Stomach (tissue), 9 donors: ENCODE data around the gene SLC6A11. TPM values are rescaled to one million over a fixed set of nuclear protein-coding genes. Genes with fewer than 3 reads are reported as not detected.

Source experiments
- DNase-seq, 2 donors: peaks; one replicate each; pipeline versions ENCODE4 v3.0.0 to v3.0.0-alpha.2; 2013 to 2019
- H3K27ac ChIP-seq, 5 donors: fragments of 200-600 bp in 4 of 5; sonication (generic) in 4 of 5; one replicate each; pipeline ENCODE4 v1.5.1; 2013 to 2019; ENCODE audit warnings: mild to moderate bottlenecking in 1 of 5, moderate library complexity in 1 of 5
- H3K27me3 ChIP-seq, 3 donors: fragments of 200-600 bp; sonication (generic); one replicate each; pipeline ENCODE4 v1.5.1; 2017 to 2019; ENCODE audit warnings: mixed run types in 1 of 3
- H3K36me3 ChIP-seq, 4 donors: fragments of 200-600 bp; sonication (generic); 1 replicate in 3 of 4; 2 replicates in 1 of 4; pipeline ENCODE4 v1.5.1; 2016 to 2019
- H3K4me1 ChIP-seq, 4 donors: fragments of 200-600 bp; sonication (generic); one replicate each; pipeline ENCODE4 v1.5.1; 2016 to 2019
- H3K4me3 ChIP-seq, 4 donors: fragments of 200-600 bp; sonication (generic) in 3 of 4; one replicate each; pipeline ENCODE4 v1.5.1; 2016 to 2019; ENCODE audit warnings: mild to moderate bottlenecking in 1 of 4
- H3K9me3 ChIP-seq, 4 donors: fragments of 200-600 bp; sonication (generic); one replicate each; pipeline ENCODE4 v1.5.1; 2016 to 2019
- CTCF ChIP-seq, 7 experiments: fragments of 450-650 bp in 4 of 7; fragments of 200-600 bp in 3 of 7; sonication (generic) in 3 of 7; IDR thresholded peaks; one replicate each; pipeline ENCODE4 v1.5.1; 2016 to 2019; ENCODE audit warnings: antibody characterized with exemption in 7 of 7, control low read depth in 2 of 7, mild to moderate bottlenecking in 1 of 7
- EP300 ChIP-seq: sonication (generic); formaldehyde crosslinking; IDR thresholded peaks from one replicate; pipeline ENCODE4 v1.6.1; 2017; ENCODE audit warnings: antibody characterized with exemption
- POLR2A ChIP-seq, 4 donors: fragments of 450-650 bp; IDR thresholded peaks; one replicate each; pipeline ENCODE4 v1.6.1; 2016; ENCODE audit warnings: antibody characterized with exemption in 4 of 4, control low read depth in 2 of 4, mild to moderate bottlenecking in 1 of 4, moderate library complexity in 1 of 4
- POLR2AphosphoS5 ChIP-seq, 3 donors: sonication (generic); formaldehyde crosslinking; IDR thresholded peaks; one replicate each; pipeline ENCODE4 v1.6.1; 2016; ENCODE audit warnings: antibody characterized with exemption in 3 of 3
- WGBS, 5 donors: extraction: QIAGEN DNeasy Blood & Tissue Kit in 3 of 5; methylation state at CpG; one replicate each; pipeline versions ENCODE4 v1.1.5 to v1.1.7; 2013 to 2018; 5-methylcytosine and 5-hydroxymethylcytosine counted together
- intact Hi-C: fragments of 100-400 bp; cut with DNase I; formaldehyde crosslinking; loops from one replicate; pipeline ENCODE4 v1.15.1; 2023; ENCODE audit warnings: low total_unique reads
- polyA plus RNA-seq, 3 donors: library from polyadenylated mRNA; stranded (reverse); fragments of 200-250 nt; gene quantifications; one replicate each; pipeline ENCODE4 v1.2.3, GENCODE V29; 2013
- total RNA-seq, 5 donors: library from RNA; depleted of rRNA; stranded (reverse); fragments of >200 nt; gene quantifications; one replicate each; pipeline versions ENCODE4 v1.1.0 to v1.2.3, GENCODE V29; 2014 to 2016
- donor health status: healthy with polysubstance abuse.
- donor health status: Bipolar disorder and iron deficiency.
- donor health status: healthy.

The SLC6A11 gene
- total and polyA plus RNA-seq, 8 donors = 0.18 to 2.0 TPM; not detected in 6

GRCh38 chr3:10981031-10981430, 165.0 kb downstream of the SLC6A11 start:
- H3K36me3 ChIP-seq = no peaks in the 10 kb centered on the region
- H3K9me3 ChIP-seq = no peaks in the 10 kb centered on the region
- TF ChIP-seq POLR2AphosphoS5 (IDR thresholded peaks at IDR 0.05) (no peak), EP300 (no peak), CTCF (IDR thresholded peaks at IDR 0.05) (no peak), POLR2A (IDR thresholded peaks at IDR 0.05) (no peak)
- intact Hi-C loops = no loop called here
- no peak for DNase-seq
- peaks cover 0 to 10% (median 4%) of the 10 kb centered on the region in 4 donors for H3K4me1 ChIP-seq
- 53 to 87% (median 73%) methylated on average over 3 of the region's 3 CpGs for WGBS, 5 donors
- no peak overlapping the region for H3K4me3 ChIP-seq
- no peak overlapping the region for H3K27ac ChIP-seq
- peaks cover 0 to 10% (median 0%) of the 10 kb centered on the region in 3 donors for H3K27me3 ChIP-seq

DNA sequence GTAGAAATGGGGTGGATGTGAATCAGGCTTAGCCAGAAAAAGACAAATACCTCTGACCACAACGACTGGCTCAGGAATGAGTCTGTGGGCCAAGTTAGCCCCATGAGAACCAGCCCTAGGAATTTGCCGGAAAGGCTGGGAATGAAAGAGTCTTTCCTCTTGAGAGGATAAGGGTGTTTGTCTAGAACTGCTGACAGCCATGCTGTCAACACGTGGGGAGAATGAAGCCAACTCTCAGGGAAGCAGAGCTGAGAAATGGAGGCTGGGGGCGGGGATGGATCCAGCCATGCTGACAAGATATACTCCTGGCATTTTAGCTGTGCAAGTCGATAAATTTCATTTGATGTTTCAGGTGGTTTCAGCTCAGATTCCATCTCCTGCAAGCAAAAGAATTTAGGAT, 165.9 kb downstream of the SLC6A11 start:
- Histone ChIP-seq H3K27me3 (peaks cover 0 to 7% (median 0%) of the 10 kb centered on the region in 3 donors), H3K4me1 (peaks cover 0 to 10% (median 4%) of the 10 kb centered on the region in 4 donors), H3K27ac (no peak overlapping the region), H3K9me3 (no peaks in the 10 kb centered on the region), H3K36me3 (no peaks in the 10 kb centered on the region), H3K4me3 (no peak overlapping the region)
- DNase-seq = no peak
- intact Hi-C loops = no loop called here
- no peak for TF ChIP-seq EP300
- 52 to 63% (median 59%) methylated on average over 5 of the region's 5 CpGs for WGBS, 5 donors

- no peaks in the 10 kb centered on the region for H3K36me3 ChIP-seq
- H3K27me3 ChIP-seq = peaks cover 0 to 7% (median 0%) of the 10 kb centered on the region in 3 donors
- H3K27ac ChIP-seq = no peak overlapping the region
- no peaks in the 10 kb centered on the region for H3K9me3 ChIP-seq
- DNase-seq = no peak
- peaks cover 0 to 10% (median 4%) of the 10 kb centered on the region in 4 donors for H3K4me1 ChIP-seq
- 1 to 9% (median 4%) methylated on average over 4 of the region's 4 CpGs for WGBS, 5 donors
- intact Hi-C loops = no loop called here
- H3K4me3 ChIP-seq = no peak overlapping the region
- TF ChIP-seq EP300 = no peak
- TF ChIP-seq POLR2A (IDR thresholded peaks at IDR 0.05) = no peak
- no peak for TF ChIP-seq CTCF (IDR thresholded peaks at IDR 0.05)
- TF ChIP-seq POLR2AphosphoS5 (IDR thresholded peaks at IDR 0.05) = no peak
These were observed 166.8 kb downstream of the SLC6A11 start for GRCh38 chr3:10982782-10983181.

GRCh38 chr3:10983219-10983916, 167.3 kb downstream of the SLC6A11 start:
- peak; percentile 28 to 62 for DNase-seq
- no peaks in the 10 kb centered on the region for H3K36me3 ChIP-seq
- 18 to 23% (median 21%) methylated on average over 7 of the region's 7 CpGs for WGBS, 5 donors
- no peak overlapping the region for H3K27ac ChIP-seq
- TF ChIP-seq EP300 (no peak), POLR2AphosphoS5 (IDR thresholded peaks at IDR 0.05) (no peak), CTCF (IDR thresholded peaks at IDR 0.05) (peak in 5 of 7 experiments; percentile 5 to 76 (median 51)), POLR2A (IDR thresholded peaks at IDR 0.05) (no peak)
- H3K4me3 ChIP-seq = no peak overlapping the region
- intact Hi-C loops = no loop called here
- H3K9me3 ChIP-seq = no peaks in the 10 kb centered on the region
- H3K4me1 ChIP-seq = peaks cover 0 to 10% (median 4%) of the 10 kb centered on the region in 4 donors
- peaks cover 0 to 7% (median 0%) of the 10 kb centered on the region in 3 donors for H3K27me3 ChIP-seq

- Histone ChIP-seq H3K4me1 (peaks cover 0 to 10% (median 4%) of the 10 kb centered on the region in 4 donors), H3K27ac (no peak overlapping the region), H3K4me3 (no peak overlapping the region), H3K27me3 (peaks cover 0 to 14% (median 0%) of the 10 kb centered on the region in 3 donors), H3K9me3 (no peaks in the 10 kb centered on the region), H3K36me3 (no peaks in the 10 kb centered on the region)
- intact Hi-C loops = no loop called here
- DNase-seq = no peak
- WGBS, 5 donors = 74 to 92% (median 86%) methylated on average over 1 of the region's 1 CpG
- TF ChIP-seq POLR2AphosphoS5 (IDR thresholded peaks at IDR 0.05) = no peak
- no peak for TF ChIP-seq EP300
- no peak for TF ChIP-seq CTCF (IDR thresholded peaks at IDR 0.05)
- TF ChIP-seq POLR2A (IDR thresholded peaks at IDR 0.05) = no peak
These were observed 168.4 kb downstream of the SLC6A11 start for GRCh38 chr3:10984371-10984896.
